IMR-90 (cell line): ENCODE data around the gene TMF1. TPM values are rescaled to one million over a fixed set of nuclear protein-coding genes. Genes with fewer than 3 reads are reported as not detected.

Experiments
- ATAC-seq: fragments of 200-7000 bp; cut with Tn5 transposase; 2 replicates; pipeline ENCODE4 v1.9.1; 2020; ENCODE audit warnings: low read depth, mild to moderate bottlenecking, moderate library complexity
- BruUV-seq: library from RNA; stranded (reverse); fragments of 400-500 nt; replicated peaks from 2 replicates; lab custom pipeline; 2021; lab: Mats Ljungman, UMichigan
- CTCF ChIA-PET: fragments of 300-600 bp; formaldehyde crosslinking; extraction: SDS; loops from one replicate; lab custom pipeline; 2021; ENCODE audit warnings: antibody characterized with exemption; lab: Yijun Ruan, JAX
- POLR2A ChIA-PET: fragments of 300-600 bp; sonication (Branson Sonifier 250); formaldehyde crosslinking; loops from one replicate; lab custom pipeline; 2022; ENCODE audit warnings: antibody characterized with exemption; ENCODE audit not compliant: unreplicated experiment; lab: Charles Lee
- DNase-seq: peaks from one replicate; pipeline ENCODE4 v3.0.0; 2013
- H2AFZ ChIP-seq: replicated peaks from 2 replicates; pipeline ENCODE3; 2013; ENCODE audit warnings: low read length, mild to moderate bottlenecking; ENCODE audit not compliant: poor library complexity
- H2AK5ac ChIP-seq: 2 replicates; pipeline ENCODE4 v1.6.1; 2013; ENCODE audit warnings: low read depth, low read length, inconsistent platforms
- H2AK9ac ChIP-seq: replicated peaks from 2 replicates; pipeline ENCODE3; 2013; ENCODE audit warnings: mild to moderate bottlenecking, low read depth, low read length, moderate library complexity; ENCODE audit not compliant: poor library complexity
- H2BK120ac ChIP-seq: 2 replicates; pipeline ENCODE4 v1.6.1; 2013; ENCODE audit warnings: low read depth, low read length, inconsistent platforms
- H2BK15ac ChIP-seq: 3 replicates; pipeline ENCODE4 v1.6.1; 2013; ENCODE audit warnings: low read depth, low read length, inconsistent platforms
- H2BK20ac ChIP-seq: 2 replicates; pipeline ENCODE4 v1.6.1; 2013; ENCODE audit warnings: low read depth, mild to moderate bottlenecking, inconsistent platforms, low read length, moderate library complexity
- H2BK5ac ChIP-seq: 2 replicates; pipeline ENCODE4 v1.6.1; 2013; ENCODE audit warnings: mild to moderate bottlenecking, low read depth, low read length, inconsistent platforms; ENCODE audit not compliant: poor library complexity, severe bottlenecking
- H3K14ac ChIP-seq: replicated peaks from 2 replicates; pipeline ENCODE4 v1.6.1; 2013; ENCODE audit warnings: low read depth, low read length, inconsistent platforms
- H3K18ac ChIP-seq: 2 replicates; pipeline ENCODE4 v1.6.1; 2013; ENCODE audit warnings: low read depth, low read length, control low read depth
- H3K23ac ChIP-seq: 2 replicates; pipeline ENCODE4 v1.6.1; 2013; ENCODE audit warnings: low read depth, low read length, inconsistent platforms
- H3K27ac ChIP-seq: 2 replicates; pipeline ENCODE4 v1.5.1; 2013; ENCODE audit warnings: mild to moderate bottlenecking, control low read depth, low read length; ENCODE audit not compliant: insufficient read depth
- H3K27me3 ChIP-seq: 2 replicates; pipeline ENCODE4 v1.6.1; 2013; ENCODE audit warnings: low read length; ENCODE audit not compliant: control insufficient read depth, insufficient read depth
- H3K36me3 ChIP-seq: 2 replicates; pipeline ENCODE4 v1.6.1; 2013; ENCODE audit warnings: low read length, mixed read lengths; ENCODE audit not compliant: control insufficient read depth, insufficient read depth
- H3K4ac ChIP-seq: 2 replicates; pipeline ENCODE4 v1.6.1; 2013; ENCODE audit warnings: low read depth, low read length, inconsistent platforms
- H3K4me1 ChIP-seq: 2 replicates; pipeline ENCODE4 v1.6.1; 2013; ENCODE audit warnings: low read length, mixed read lengths; ENCODE audit not compliant: control insufficient read depth, insufficient read depth
- H3K4me2 ChIP-seq: 2 replicates; pipeline ENCODE4 v1.6.1; 2013; ENCODE audit warnings: low read depth, mild to moderate bottlenecking, control low read depth, low read length, moderate library complexity
- H3K4me3 ChIP-seq: 2 replicates; pipeline ENCODE4 v1.5.1; 2013; ENCODE audit warnings: low read depth, mild to moderate bottlenecking, control low read depth, low read length, moderate library complexity; ENCODE audit not compliant: insufficient read depth
- H3K56ac ChIP-seq: 2 replicates; pipeline ENCODE4 v1.6.1; 2013; ENCODE audit warnings: low read length, inconsistent platforms; ENCODE audit not compliant: insufficient read depth; ENCODE audit errors: extremely low read depth
- H3K79me1 ChIP-seq, 2 experiments: 2 replicates each; pipeline ENCODE4 v1.6.1; 2013; ENCODE audit warnings: low read length in 2 of 2, inconsistent platforms in 1 of 2, low read depth in 1 of 2
- H3K9ac ChIP-seq: 2 replicates; pipeline ENCODE4 v1.6.1; 2013; ENCODE audit warnings: low read depth, low read length, control low read depth
- H3K9me1 ChIP-seq: 2 replicates; pipeline ENCODE4 v1.6.1; 2013; ENCODE audit warnings: low read length, inconsistent platforms; ENCODE audit not compliant: insufficient read depth
- H3K9me3 ChIP-seq: 2 replicates; pipeline ENCODE4 v1.6.1; 2013; ENCODE audit warnings: low read length; ENCODE audit not compliant: control insufficient read depth, insufficient read depth
- H4K20me1 ChIP-seq: 2 replicates; pipeline ENCODE4 v1.6.1; 2013; ENCODE audit warnings: low read length, inconsistent platforms; ENCODE audit not compliant: insufficient read depth
- H4K5ac ChIP-seq: 2 replicates; pipeline ENCODE4 v1.6.1; 2013; ENCODE audit warnings: mild to moderate bottlenecking, low read depth, low read length, control low read depth
- H4K8ac ChIP-seq, 2 experiments: 2 replicates each; pipeline ENCODE4 v1.6.1; 2013; ENCODE audit warnings: low read depth in 2 of 2, low read length in 2 of 2, control low read depth in 1 of 2, inconsistent platforms in 1 of 2
- H4K91ac ChIP-seq: 2 replicates; pipeline ENCODE4 v1.6.1; 2013; ENCODE audit warnings: low read depth, low read length, inconsistent platforms; ENCODE audit not compliant: insufficient read depth
- BHLHE40 ChIP-seq: fragments of 150-350 bp; IDR thresholded peaks from 2 replicates; pipeline ENCODE4 v1.6.1; 2016; ENCODE audit warnings: mild to moderate bottlenecking, low read depth, low read length
- CEBPB ChIP-seq: IDR thresholded peaks from 2 replicates; pipeline ENCODE4 v1.6.1; 2012; ENCODE audit warnings: low read depth, low read length, improper control_type of control experiment
- CHD1 ChIP-seq: IDR thresholded peaks from 2 replicates; pipeline ENCODE4 v1.6.1; 2012; ENCODE audit warnings: low read depth, low read length, improper control_type of control experiment
- ELK1 ChIP-seq: fragments of 150-350 bp; IDR thresholded peaks from 2 replicates; pipeline ENCODE4 v1.6.1; 2016; ENCODE audit warnings: low read depth, mild to moderate bottlenecking, low read length, moderate library complexity, borderline replicate concordance
- FOS ChIP-seq: fragments of 150-350 bp; IDR thresholded peaks from 2 replicates; pipeline ENCODE4 v1.6.1; 2016; ENCODE audit warnings: low read depth, low read length
- MAFK ChIP-seq: IDR thresholded peaks from 2 replicates; pipeline ENCODE4 v1.6.1; 2012; ENCODE audit warnings: low read depth, low read length, improper control_type of control experiment
- MAZ ChIP-seq: IDR thresholded peaks from 2 replicates; pipeline ENCODE4 v1.6.1; 2012; ENCODE audit warnings: low read depth, mild to moderate bottlenecking, low read length, improper control_type of control experiment, moderate library complexity, borderline replicate concordance
- NFE2L2 ChIP-seq: fragments of 150-350 bp; IDR thresholded peaks from 2 replicates; pipeline ENCODE4 v1.6.1; 2016; ENCODE audit warnings: low read depth, mild to moderate bottlenecking, low read length
- POLR2A ChIP-seq: IDR thresholded peaks from 2 replicates; pipeline ENCODE4 v1.6.1; 2012; ENCODE audit warnings: mild to moderate bottlenecking, low read depth, low read length
- RAD21 ChIP-seq: IDR thresholded peaks from 2 replicates; pipeline ENCODE4 v1.6.1; 2012; ENCODE audit warnings: low read length, improper control_type of control experiment
- RCOR1 ChIP-seq: IDR thresholded peaks from 2 replicates; pipeline ENCODE4 v1.6.1; 2012; ENCODE audit warnings: mild to moderate bottlenecking, low read length, improper control_type of control experiment; ENCODE audit not compliant: insufficient replicate concordance
- RFX5 ChIP-seq: IDR thresholded peaks from 2 replicates; pipeline ENCODE4 v1.8.0; 2012; ENCODE audit warnings: low read depth, mild to moderate bottlenecking, low read length, moderate library complexity
- SMC3 ChIP-seq: fragments of 150-350 bp; IDR thresholded peaks from 2 replicates; pipeline ENCODE4 v1.6.1; 2016; ENCODE audit warnings: low read depth, mild to moderate bottlenecking, antibody characterized with exemption, low read length, moderate library complexity
- WGBS, 2 experiments: methylation state at CpG; one replicate each; pipeline versions ENCODE4 v1.1.5 to v1.1.7; 2013; ENCODE audit warnings: missing lambda C conversion rate in 2 of 2; ENCODE audit not compliant: insufficient read length in 1 of 2; ENCODE audit errors: extremely low coverage in 2 of 2; 5-methylcytosine and 5-hydroxymethylcytosine counted together
- dilution Hi-C: fragments of 300-500 bp; cut with HindIII; formaldehyde crosslinking; loops from one replicate; pipeline ENCODE4 v1.14.3; 2018; ENCODE audit warnings: low sequenced_read_pairs; ENCODE audit not compliant: unreplicated experiment
- in situ Hi-C: fragments of 300-500 bp; cut with MboI; formaldehyde crosslinking; loops from 3 replicates; pipeline ENCODE4 v1.14.3; 2019; ENCODE audit warnings: low sequenced_read_pairs, inconsistent platforms, mixed read lengths
- intact Hi-C: fragments of 100-400 bp; cut with micrococcal nuclease; formaldehyde crosslinking; loops from 2 replicates; pipeline ENCODE4 v1.10.0; 2022
- polyA plus RNA-seq, 3 experiments: library from polyadenylated mRNA; depleted of rRNA; stranded (reverse); fragments of >200 nt; gene quantifications; 2 replicates each; pipeline ENCODE4 v1.2.3, GENCODE V29; 2012; ENCODE audit warnings: low replicate concordance in 1 of 3
- total RNA-seq: library from RNA; depleted of rRNA; stranded (reverse); fragments of >200 nt; gene quantifications from 2 replicates; pipeline ENCODE4 v1.2.3, GENCODE V29; 2012
- TF ChIP-seq, protein P1 (sequence below): conservative IDR thresholded peaks from 2 replicates; pipeline ENCODE4 v1.5.1; 2012; ENCODE audit warnings: mild to moderate bottlenecking, low read depth, low read length, improper control_type of control experiment
- TF ChIP-seq, protein P2 (sequence below): fragments of 150-350 bp; IDR thresholded peaks from 2 replicates; pipeline ENCODE4 v1.6.1; 2017; ENCODE audit warnings: mild to moderate bottlenecking, antibody characterized with exemption, low read length, low read depth

The TMF1 gene
- total and polyA plus RNA-seq, 2 of the 4 experiments (the other 2 are of a cell fraction): 12.4 to 39.1 TPM

DNA sequence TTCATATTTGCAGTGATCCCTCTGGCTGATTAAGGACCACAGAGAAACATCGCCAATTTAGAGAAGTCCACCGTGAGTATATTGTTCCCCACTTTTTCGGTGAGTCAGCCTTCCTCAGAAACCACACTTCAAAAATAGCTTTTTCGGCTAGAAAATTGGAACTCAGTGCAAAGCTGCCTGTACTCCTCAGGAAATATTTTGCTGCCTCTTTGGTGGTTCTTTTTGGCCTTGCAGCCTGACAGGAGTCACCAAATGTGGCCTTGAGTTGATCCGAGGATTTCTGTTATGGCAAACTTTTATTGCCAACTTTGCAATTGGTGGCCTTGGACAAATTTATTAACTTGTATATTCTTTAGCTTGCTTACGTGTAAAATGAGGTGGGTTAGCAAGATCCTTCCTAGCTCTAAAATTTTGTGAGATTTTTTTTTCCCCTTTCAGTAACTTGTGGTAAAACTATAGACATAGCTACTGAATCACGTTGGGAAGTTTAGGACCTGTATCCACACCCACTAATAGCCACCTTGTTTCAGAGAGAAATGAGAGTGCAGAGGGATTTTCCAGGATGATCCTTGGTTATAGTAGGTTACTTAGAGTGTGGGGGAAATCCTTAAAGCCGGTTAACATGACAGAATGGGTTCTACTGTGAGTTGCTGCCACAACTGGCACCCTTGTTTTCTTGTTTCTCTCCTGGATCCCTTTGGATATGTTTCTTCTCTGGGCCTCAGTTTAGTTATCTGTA is 42.5 kb upstream of the TMF1 start:
- dilution Hi-C loops: no loop called here
- H2BK5ac ChIP-seq: no peak overlapping the region
- H3K27ac ChIP-seq: no peak overlapping the region
- H2BK15ac ChIP-seq: no peak overlapping the region
- no peak overlapping the region for H2BK20ac ChIP-seq
- H3K27me3 ChIP-seq: no peaks in the 10 kb centered on the region
- WGBS, 2 experiments: 20% methylated on average over 3 of the region's 8 CpGs; no CpG with 5 or more reads in 1 of the 2 experiments
- DNase-seq (peak; percentile 48), ATAC-seq (peak; percentile 42)
- no peak overlapping the region; the same call in 1 of the 2 replicates for H3K4me2 ChIP-seq
- no peak overlapping the region for H2AK9ac ChIP-seq
- H4K8ac ChIP-seq: no peak overlapping the region
- no peaks in the 10 kb centered on the region for H3K9me3 ChIP-seq
- H4K5ac ChIP-seq: no peak overlapping the region
- no peak overlapping the region for H3K4me3 ChIP-seq
- H3K9me1 ChIP-seq: peaks cover 25% of the 10 kb centered on the region
- peaks cover 23 to 71% of the 10 kb centered on the region in 2 experiments for H3K79me1 ChIP-seq
- no TSS peak for BruUV-seq
- no peak overlapping the region for H3K56ac ChIP-seq
- no peak overlapping the region for H3K18ac ChIP-seq
- H2BK120ac ChIP-seq: no peak overlapping the region
- ChIA-PET CTCF (interaction anchor here (1.2 kb wide), 1 partner anchor 26 kb away, joined by 7 read pairs; no protein-coding TSS in a partner anchor), POLR2A (interaction anchor here (0.6 kb wide), 1 partner anchor 79 kb away, joined by 3 read pairs; no protein-coding TSS in a partner anchor)
- peaks cover 14% of the 10 kb centered on the region for H3K4me1 ChIP-seq
- no peak overlapping the region for H3K9ac ChIP-seq
- H2AFZ ChIP-seq: no peak overlapping the region
- in situ Hi-C loops: no loop called here
- H3K23ac ChIP-seq: no peak overlapping the region
- H4K20me1 ChIP-seq: peaks cover 46% of the 10 kb centered on the region; the same call in 1 of the 2 replicates
- no peak overlapping the region for H4K91ac ChIP-seq
- H3K36me3 ChIP-seq: peaks cover 6% of the 10 kb centered on the region
- intact Hi-C loops: no loop called here
- H3K4ac ChIP-seq: no peak overlapping the region
- no peak overlapping the region for H2AK5ac ChIP-seq
- H3K14ac ChIP-seq: no peak overlapping the region
- TF ChIP-seq RAD21 (no peak), FOS (no peak), ELK1 (no peak), BHLHE40 (no peak), CHD1 (no peak), POLR2A (no peak), CEBPB (no peak), RFX5 (no peak), RCOR1 (no peak), NFE2L2 (no peak), MAFK (no peak), SMC3 (no peak), MAZ (no peak)
- TF ChIP-seq, protein P1, sequence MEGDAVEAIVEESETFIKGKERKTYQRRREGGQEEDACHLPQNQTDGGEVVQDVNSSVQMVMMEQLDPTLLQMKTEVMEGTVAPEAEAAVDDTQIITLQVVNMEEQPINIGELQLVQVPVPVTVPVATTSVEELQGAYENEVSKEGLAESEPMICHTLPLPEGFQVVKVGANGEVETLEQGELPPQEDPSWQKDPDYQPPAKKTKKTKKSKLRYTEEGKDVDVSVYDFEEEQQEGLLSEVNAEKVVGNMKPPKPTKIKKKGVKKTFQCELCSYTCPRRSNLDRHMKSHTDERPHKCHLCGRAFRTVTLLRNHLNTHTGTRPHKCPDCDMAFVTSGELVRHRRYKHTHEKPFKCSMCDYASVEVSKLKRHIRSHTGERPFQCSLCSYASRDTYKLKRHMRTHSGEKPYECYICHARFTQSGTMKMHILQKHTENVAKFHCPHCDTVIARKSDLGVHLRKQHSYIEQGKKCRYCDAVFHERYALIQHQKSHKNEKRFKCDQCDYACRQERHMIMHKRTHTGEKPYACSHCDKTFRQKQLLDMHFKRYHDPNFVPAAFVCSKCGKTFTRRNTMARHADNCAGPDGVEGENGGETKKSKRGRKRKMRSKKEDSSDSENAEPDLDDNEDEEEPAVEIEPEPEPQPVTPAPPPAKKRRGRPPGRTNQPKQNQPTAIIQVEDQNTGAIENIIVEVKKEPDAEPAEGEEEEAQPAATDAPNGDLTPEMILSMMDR: no peak
- TF ChIP-seq, protein P2, sequence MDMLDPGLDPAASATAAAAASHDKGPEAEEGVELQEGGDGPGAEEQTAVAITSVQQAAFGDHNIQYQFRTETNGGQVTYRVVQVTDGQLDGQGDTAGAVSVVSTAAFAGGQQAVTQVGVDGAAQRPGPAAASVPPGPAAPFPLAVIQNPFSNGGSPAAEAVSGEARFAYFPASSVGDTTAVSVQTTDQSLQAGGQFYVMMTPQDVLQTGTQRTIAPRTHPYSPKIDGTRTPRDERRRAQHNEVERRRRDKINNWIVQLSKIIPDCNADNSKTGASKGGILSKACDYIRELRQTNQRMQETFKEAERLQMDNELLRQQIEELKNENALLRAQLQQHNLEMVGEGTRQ: no peak
